ENCODE data around the gene OR4N2. TPM values are rescaled to one million over a fixed set of nuclear protein-coding genes. Genes with fewer than 3 reads are reported as not detected.
"Not testable (repeated sequence)": the region's sequence is repeated elsewhere in the genome, so short reads cannot be mapped to it uniquely, and the experiment has no call there.

OR4N2 gene
- total RNA-seq, 2 donors from 2014 or later: not detected

GRCh38 chr14:19823178-19823577 lies 19.6 kb downstream of the OR4N2 start:
- Histone ChIP-seq H3K36me3 (no peaks in the 10 kb centered on the region), H3K4me1 (ENCODE audit: control insufficient read depth in 1 of 2, low read depth in 2 of 2) (no peaks in the 10 kb centered on the region), H3K9me3 (no peaks in the 10 kb centered on the region), H3K27ac (no peak overlapping the region), H3K27me3 (replicated peaks; ENCODE audit: insufficient read depth) (no peaks in the 10 kb centered on the region), H3K4me3 (no peak overlapping the region)
- DNase-seq (ENCODE audit: low spot score): no peak
- ATAC-seq (ENCODE audit: insufficient number of reproducible peaks, low FRiP score, low read depth): no peak
- no peak for TF ChIP-seq CTCF (IDR thresholded peaks at IDR 0.05)

- no peak for TF ChIP-seq CTCF (IDR thresholded peaks at IDR 0.05)
- no peak for ATAC-seq (ENCODE audit: insufficient number of reproducible peaks, low FRiP score, low read depth)
- Histone ChIP-seq H3K27me3 (replicated peaks; ENCODE audit: insufficient read depth) (no peaks in the 10 kb centered on the region), H3K4me3 (no peak overlapping the region), H3K27ac (no peak overlapping the region), H3K36me3 (no peaks in the 10 kb centered on the region), H3K9me3 (no peaks in the 10 kb centered on the region), H3K4me1 (ENCODE audit: control insufficient read depth in 1 of 2, low read depth in 2 of 2) (no peaks in the 10 kb centered on the region)
- no peak for DNase-seq (ENCODE audit: low spot score)
These were observed 20.2 kb downstream of the OR4N2 start for GRCh38 chr14:19823765-19824164.

GRCh38 chr14:19827626-19828244 lies 24.2 kb downstream of the OR4N2 start:
- H3K4me1 ChIP-seq (ENCODE audit: control insufficient read depth in 1 of 2, low read depth in 2 of 2); ATAC-seq (ENCODE audit: insufficient number of reproducible peaks, low FRiP score, low read depth); H3K27ac ChIP-seq; DNase-seq (ENCODE audit: low spot score); H3K36me3 ChIP-seq; H3K4me3 ChIP-seq; H3K27me3 ChIP-seq (replicated peaks; ENCODE audit: insufficient read depth); H3K9me3 ChIP-seq: not testable (repeated sequence)

- no peak overlapping the region for H3K27ac ChIP-seq
- H3K9me3 ChIP-seq: no peaks in the 10 kb centered on the region
- no peaks in the 10 kb centered on the region for H3K4me1 ChIP-seq (ENCODE audit: control insufficient read depth in 1 of 2, low read depth in 2 of 2)
- H3K36me3 ChIP-seq: no peaks in the 10 kb centered on the region
- no peaks in the 10 kb centered on the region for H3K27me3 ChIP-seq (replicated peaks; ENCODE audit: insufficient read depth)
- no peak overlapping the region for H3K4me3 ChIP-seq
- TF ChIP-seq CTCF (IDR thresholded peaks at IDR 0.05): no peak
- no peak for DNase-seq (ENCODE audit: low spot score)
- no peak for ATAC-seq (ENCODE audit: insufficient number of reproducible peaks, low FRiP score, low read depth)
These were observed 24.7 kb downstream of the OR4N2 start for GRCh38 chr14:19828314-19828713.

GRCh38 chr14:19834203-19834848 lies 30.8 kb downstream of the OR4N2 start:
- not testable (repeated sequence) for H3K9me3 ChIP-seq; H3K27me3 ChIP-seq (replicated peaks; ENCODE audit: insufficient read depth); DNase-seq (ENCODE audit: low spot score); H3K36me3 ChIP-seq; H3K27ac ChIP-seq; ATAC-seq (ENCODE audit: insufficient number of reproducible peaks, low FRiP score, low read depth); H3K4me3 ChIP-seq; H3K4me1 ChIP-seq (ENCODE audit: control insufficient read depth in 1 of 2, low read depth in 2 of 2)

- H3K4me1 ChIP-seq (ENCODE audit: control insufficient read depth in 1 of 2, low read depth in 2 of 2): no peaks in the 10 kb centered on the region
- no peak for DNase-seq (ENCODE audit: low spot score)
- no peak overlapping the region for H3K27ac ChIP-seq
- H3K9me3 ChIP-seq: no peaks in the 10 kb centered on the region
- no peak for TF ChIP-seq CTCF (IDR thresholded peaks at IDR 0.05)
- no peaks in the 10 kb centered on the region for H3K36me3 ChIP-seq
- no peak overlapping the region for H3K4me3 ChIP-seq
- H3K27me3 ChIP-seq (replicated peaks; ENCODE audit: insufficient read depth): no peaks in the 10 kb centered on the region
- no peak for ATAC-seq (ENCODE audit: insufficient number of reproducible peaks, low FRiP score, low read depth)
These were observed 34.9 kb downstream of the OR4N2 start for GRCh38 chr14:19838433-19838832.

Data from thoracic aorta (tissue), 2 donors.